ENCODE results near the gene MED29.

GRCh38 chr19:39428283-39429112 lies 37.3 kb downstream of the MED29 start:
- TF ChIP-seq POLR2A (IDR thresholded peaks at IDR 0.05; ENCODE audit: insufficient read depth in 1 of 2, low read depth in 2 of 2, low read length in 2 of 2) (no peak), CTCF (CRISPR knock-in tag; IDR thresholded peaks at IDR 0.05) (no peak), AFF4 (CRISPR knock-in tag; IDR thresholded peaks at IDR 0.05) (no peak), SMC3 (IDR thresholded peaks at IDR 0.05; ENCODE audit: low read length) (no peak), EP300 (IDR thresholded peaks at IDR 0.05; ENCODE audit: low read depth in 2 of 2, low read length in 2 of 2) (no peak), EP300 (CRISPR knock-in tag; IDR thresholded peaks at IDR 0.05; ENCODE audit: borderline replicate concordance) (no peak), KDM1A (CRISPR knock-in tag; IDR thresholded peaks at IDR 0.05) (no peak)

All from HepG2 (cell line).